Stimulated activated CD4-positive, alpha-beta T cell treated with anti-CD3 and anti-CD28 coated beads, Interleukin-1b, Interleukin-23, amount 100 ng/mL, for 1 hour (primary cell): ENCODE measurements around the gene ZNF74.

ENCODE experiments used
- DNase-seq, 2 donors: peaks; one replicate each; pipeline ENCODE4 v3.0.0-alpha.2; 2020; ENCODE audit warnings: low read depth in 2 of 2

The ZNF74 gene

GRCh38 chr22:20420157-20420842, 26.3 kb downstream of the ZNF74 start:
- DNase-seq: no peak

- no peak for DNase-seq
Observed at GRCh38 chr22:20421507-20421874, 27.5 kb downstream of the ZNF74 start.

GRCh38 chr22:20422271-20423007, 28.5 kb downstream of the ZNF74 start:
- no peak for DNase-seq

GRCh38 chr22:20423008-20423905, 29.3 kb downstream of the ZNF74 start:
- no peak for DNase-seq

GRCh38 chr22:20423906-20424551, 30.1 kb downstream of the ZNF74 start:
- DNase-seq: no peak

- DNase-seq: no peak
Observed at GRCh38 chr22:20424568-20424931, 30.6 kb downstream of the ZNF74 start.

- DNase-seq: no peak
Observed at GRCh38 chr22:20424932-20425565, 31.1 kb downstream of the ZNF74 start.

GRCh38 chr22:20425566-20426258, 31.8 kb downstream of the ZNF74 start:
- DNase-seq: no peak

- DNase-seq: no peak
Observed at GRCh38 chr22:20426259-20426615, 32.3 kb downstream of the ZNF74 start.

GRCh38 chr22:20427104-20427944, 33.4 kb downstream of the ZNF74 start:
- DNase-seq: no peak

GRCh38 chr22:20427945-20428417, 34.0 kb downstream of the ZNF74 start:
- no peak for DNase-seq

- DNase-seq: no peak
Observed at GRCh38 chr22:20428496-20429253, 34.7 kb downstream of the ZNF74 start.

GRCh38 chr22:20429254-20430100, 35.5 kb downstream of the ZNF74 start:
- peak; percentile 53 to 67 for DNase-seq

- no peak for DNase-seq
Observed at GRCh38 chr22:20430101-20430719, 36.3 kb downstream of the ZNF74 start.

GRCh38 chr22:20430720-20431510, 37.0 kb downstream of the ZNF74 start:
- peak in 1 of 2 donors; percentile 37 for DNase-seq

GRCh38 chr22:20431511-20432192, 37.7 kb downstream of the ZNF74 start:
- DNase-seq: no peak
